Fibroblast of skin of scalp (primary cell): ENCODE results near the gene PRR23E.

Experiments used
- DNase-seq: peaks from one replicate; pipeline ENCODE4 v3.0.0-alpha.2; 2013

Gene PRR23E

DNA sequence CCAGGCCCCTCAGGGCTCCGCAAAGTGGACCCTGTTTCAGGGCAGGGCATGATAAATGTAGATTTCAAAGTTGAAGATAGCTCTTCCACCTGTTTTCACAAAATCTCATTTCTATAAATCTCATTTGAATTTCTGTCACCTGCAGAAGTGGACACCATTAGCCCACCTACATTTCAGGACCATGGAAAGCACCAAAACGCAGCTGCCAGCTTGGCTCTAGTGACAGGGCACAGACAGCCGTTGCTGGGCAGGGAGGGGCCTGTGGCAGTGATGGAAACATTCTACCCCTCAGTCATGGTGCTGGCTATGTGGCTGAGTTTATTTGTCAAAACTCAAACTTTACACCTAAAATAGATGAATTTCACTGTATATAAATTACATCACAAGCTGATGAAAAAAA is 40.4 kb downstream of the PRR23E start:
- peak; percentile 13 for DNase-seq

DNA sequence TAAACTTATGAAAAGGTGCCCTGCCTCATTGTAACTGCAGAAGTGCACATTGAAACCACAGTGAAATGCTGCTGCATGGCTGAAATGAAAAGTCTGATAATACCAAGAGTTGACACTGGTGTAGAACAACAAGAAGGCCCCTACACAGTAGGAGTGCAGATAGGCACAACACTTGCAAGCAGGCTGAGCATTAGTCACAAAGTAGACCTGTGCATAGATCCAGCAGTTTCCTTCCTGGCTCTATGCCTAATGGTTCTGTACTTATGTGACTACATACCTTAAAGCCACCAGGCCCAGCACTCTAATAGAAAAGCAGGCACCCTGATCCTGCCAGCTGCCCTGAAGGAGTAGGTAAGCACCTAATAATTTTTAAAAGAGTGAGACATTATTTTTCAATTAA is 41.8 kb downstream of the PRR23E start:
- no peak for DNase-seq

DNA sequence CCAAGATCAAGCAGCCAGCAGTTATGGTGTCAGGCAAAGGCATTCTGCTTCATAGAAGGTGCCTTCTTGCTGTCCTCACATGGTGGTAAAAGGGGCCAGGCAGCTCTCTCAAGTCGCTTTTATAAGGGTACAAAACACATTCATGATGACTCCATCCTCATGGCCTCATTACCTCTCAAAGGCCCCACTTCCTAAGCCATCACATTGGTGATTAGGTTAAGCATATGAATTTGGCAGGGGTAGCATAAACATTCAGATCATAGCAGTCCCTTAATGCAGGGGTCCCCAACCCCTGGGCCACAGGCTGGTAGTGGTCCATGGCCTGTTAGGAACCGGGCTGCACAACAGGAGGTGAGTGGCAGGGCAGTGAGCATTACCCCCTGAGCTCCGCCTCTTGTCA is 42.8 kb downstream of the PRR23E start:
- no peak for DNase-seq

DNA sequence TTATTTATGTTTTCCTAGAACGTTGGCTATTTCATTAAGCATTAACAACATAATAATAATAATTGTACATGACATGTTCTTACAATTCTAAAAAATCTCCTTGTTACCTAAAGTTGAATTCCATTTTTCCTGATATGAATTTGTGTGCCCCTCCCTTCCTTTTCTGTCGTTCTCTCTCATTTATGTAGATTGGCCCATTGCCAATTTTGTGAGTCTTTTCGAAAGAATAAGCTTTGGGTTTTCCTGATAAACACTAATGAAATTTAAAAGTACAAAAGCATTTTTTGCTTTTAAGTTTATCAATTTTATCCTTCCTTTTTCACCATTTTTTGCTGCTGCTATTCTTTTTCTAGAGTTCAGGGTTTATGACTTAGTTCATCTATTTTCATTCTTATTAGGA is 44.9 kb downstream of the PRR23E start:
- no peak for DNase-seq

DNA sequence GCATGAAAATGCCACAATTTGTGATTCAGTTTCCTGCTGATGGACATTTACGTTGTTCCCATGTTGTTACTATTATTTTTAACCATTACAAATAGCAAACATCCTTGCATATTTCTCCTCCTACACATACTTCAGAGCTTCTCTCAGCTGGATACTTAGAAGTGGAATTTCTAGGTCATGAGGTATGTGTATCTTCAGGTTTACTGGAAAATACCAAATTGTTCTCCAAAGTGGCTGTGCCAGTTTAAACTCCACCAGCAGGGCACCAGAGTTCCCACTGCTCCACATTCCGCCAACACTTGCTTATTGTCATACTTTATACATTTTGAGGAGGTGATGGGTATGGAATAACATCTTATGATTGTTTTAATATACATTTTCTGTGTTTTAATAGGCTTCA is 45.7 kb downstream of the PRR23E start:
- DNase-seq = no peak

DNA sequence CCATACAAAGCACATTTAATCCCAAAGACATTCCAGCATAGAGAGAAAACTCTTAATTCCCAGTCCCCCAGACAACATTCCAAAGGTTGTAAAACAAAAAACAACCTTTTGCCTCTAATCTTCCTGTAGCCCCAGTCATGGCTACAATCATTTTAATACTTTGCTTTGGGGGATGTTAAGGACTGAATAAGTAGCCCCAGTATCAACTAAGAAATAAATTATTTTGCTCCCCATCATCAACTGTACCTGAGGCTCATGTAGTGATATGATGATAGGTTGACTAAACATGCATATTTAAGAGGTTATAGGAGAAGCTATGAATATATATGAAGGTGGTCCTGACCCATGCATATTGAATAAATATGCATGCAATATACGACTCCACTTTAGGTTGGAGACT is 54.4 kb downstream of the PRR23E start:
- no peak for DNase-seq
